Activated T-cell treated with anti-CD3 and anti-CD28 coated beads, Interleukin-2, amount 50 U/mL, for 72 hours (primary cell): ENCODE measurements around the gene OR6C70. TPM values are rescaled to one million over a fixed set of nuclear protein-coding genes. Genes with fewer than 3 reads are reported as not detected.
"Not testable (repeated sequence)": the region's sequence is repeated elsewhere in the genome, so short reads cannot be mapped to it uniquely, and the experiment has no call there.

ENCODE experiments used
- ATAC-seq, 2 donors: fragments of 150-1000 bp; cut with Tn5 transposase; replicated peaks in 1 of 2; 2 replicates each; pipeline ENCODE4 v1.10.0; 2021; ENCODE audit warnings: moderate library complexity in 2 of 2, mild to moderate bottlenecking in 1 of 2
- DNase-seq, 2 donors: peaks; one replicate each; pipeline ENCODE4 v3.0.0; 2021 to 2022; ENCODE audit warnings: mixed read lengths in 1 of 2
- H3K27ac Mint-ChIP-seq: one replicate; pipeline ENCODE4 v1.8.0; 2022; ENCODE audit warnings: mild to moderate bottlenecking, moderate library complexity, mixed read lengths
- H3K27me3 Mint-ChIP-seq: one replicate; pipeline ENCODE4 v1.8.0; 2022; ENCODE audit warnings: low read depth, mixed read lengths
- H3K36me3 Mint-ChIP-seq, 2 donors: one replicate each; pipeline ENCODE4 v1.8.0; 2022; ENCODE audit warnings: mixed read lengths in 2 of 2, mild to moderate bottlenecking in 1 of 2; ENCODE audit not compliant: insufficient read depth in 2 of 2
- H3K4me1 Mint-ChIP-seq: one replicate; pipeline ENCODE4 v1.8.0; 2022; ENCODE audit warnings: low read depth, mixed read lengths
- H3K4me3 Mint-ChIP-seq, 2 donors: one replicate each; pipeline ENCODE4 v1.8.0; 2022; ENCODE audit warnings: mild to moderate bottlenecking in 2 of 2, mixed read lengths in 2 of 2, moderate library complexity in 2 of 2
- H3K9me3 Mint-ChIP-seq, 2 donors: one replicate each; pipeline ENCODE4 v1.8.0; 2022; ENCODE audit warnings: mixed read lengths in 2 of 2
- total RNA-seq, 2 donors: library from RNA; stranded (reverse); gene quantifications; one replicate each; pipeline ENCODE4 v1.2.3, GENCODE V29; 2022

OR6C70 gene
- under 1 TPM in 1 of 2 donors, not detected in 1; 0.26 TPM for total RNA-seq

- Mint-ChIP-seq H3K27me3 (peaks cover 18% of the 10 kb centered on the region), H3K27ac (no peak within 1 kb of the TSS), H3K36me3 (no peaks in the 10 kb centered on the region), H3K9me3 (no peaks in the 10 kb centered on the region), H3K4me3 (no peak within 1 kb of the TSS), H3K4me1 (no peaks in the 10 kb centered on the region)
- DNase-seq (no peak), ATAC-seq (no peak)
Observed at GRCh38 chr12:55470088-55470829, at the start of gene OR6C70. Gene OR6C70 (minus strand): TSS chr12:55470138. CDS start chr12:55470138, 0 bp downstream.

GRCh38 chr12:55516391-55516790 is 46.5 kb upstream of the OR6C70 start:
- Mint-ChIP-seq H3K9me3 (no peaks in the 10 kb centered on the region), H3K4me3 (no peak overlapping the region), H3K4me1 (no peaks in the 10 kb centered on the region), H3K27ac (no peak overlapping the region), H3K36me3 (no peaks in the 10 kb centered on the region), H3K27me3 (peaks cover 16% of the 10 kb centered on the region)
- no peak for DNase-seq
- no peak for ATAC-seq

- no peak for DNase-seq
- H3K27me3 Mint-ChIP-seq = peaks cover 16% of the 10 kb centered on the region
- H3K4me1 Mint-ChIP-seq = no peaks in the 10 kb centered on the region
- no peak overlapping the region for H3K4me3 Mint-ChIP-seq
- no peaks in the 10 kb centered on the region for H3K36me3 Mint-ChIP-seq
- H3K9me3 Mint-ChIP-seq = no peaks in the 10 kb centered on the region
- ATAC-seq = no peak
- H3K27ac Mint-ChIP-seq = no peak overlapping the region
Observed at GRCh38 chr12:55515696-55516095, 45.8 kb upstream of the OR6C70 start.

GRCh38 chr12:55501601-55502000 is 31.7 kb upstream of the OR6C70 start:
- ATAC-seq = no peak
- peaks cover 15% of the 10 kb centered on the region for H3K27me3 Mint-ChIP-seq
- no peaks in the 10 kb centered on the region for H3K9me3 Mint-ChIP-seq
- no peaks in the 10 kb centered on the region for H3K4me1 Mint-ChIP-seq
- DNase-seq = no peak
- H3K27ac Mint-ChIP-seq = no peak overlapping the region
- H3K36me3 Mint-ChIP-seq = no peaks in the 10 kb centered on the region
- H3K4me3 Mint-ChIP-seq = no peak overlapping the region

- Mint-ChIP-seq H3K4me1 (no peaks in the 10 kb centered on the region), H3K27ac (no peak overlapping the region), H3K4me3 (no peak overlapping the region), H3K27me3 (peaks cover 32% of the 10 kb centered on the region), H3K36me3 (no peaks in the 10 kb centered on the region), H3K9me3 (no peaks in the 10 kb centered on the region)
- DNase-seq (no peak), ATAC-seq (no peak)
Observed at GRCh38 chr12:55499810-55500252, 29.9 kb upstream of the OR6C70 start.

- Mint-ChIP-seq H3K27ac (no peak overlapping the region), H3K4me3 (no peak overlapping the region), H3K9me3 (no peaks in the 10 kb centered on the region), H3K36me3 (no peaks in the 10 kb centered on the region), H3K27me3 (peaks cover 32% of the 10 kb centered on the region), H3K4me1 (no peaks in the 10 kb centered on the region)
- DNase-seq (no peak), ATAC-seq (no peak)
Observed at GRCh38 chr12:55499231-55499630, 29.3 kb upstream of the OR6C70 start.

GRCh38 chr12:55495490-55495889 is 25.6 kb upstream of the OR6C70 start:
- no peak for DNase-seq

GRCh38 chr12:55492078-55492477 is 22.1 kb upstream of the OR6C70 start, which contains the start of gene OR6C68:
Gene OR6C68 (plus strand): TSS chr12:55492378. CDS start chr12:55492378, 0 bp downstream.
- peaks cover 24% of the 10 kb centered on the region for H3K27me3 Mint-ChIP-seq
- H3K36me3 Mint-ChIP-seq = no peaks in the 10 kb centered on the region
- no peak for ATAC-seq

More at GRCh38 chr12:55495490-55495889, 25.6 kb upstream of the OR6C70 start:
- ATAC-seq = no peak
- no peaks in the 10 kb centered on the region for H3K9me3 Mint-ChIP-seq
- no peaks in the 10 kb centered on the region for H3K4me1 Mint-ChIP-seq
- no peak overlapping the region for H3K4me3 Mint-ChIP-seq
- peaks cover 29% of the 10 kb centered on the region for H3K27me3 Mint-ChIP-seq
- H3K27ac Mint-ChIP-seq = no peak overlapping the region
- no peaks in the 10 kb centered on the region for H3K36me3 Mint-ChIP-seq

GRCh38 chr12:55484284-55484683 is 14.3 kb upstream of the OR6C70 start:
- DNase-seq, H3K4me3 Mint-ChIP-seq, ATAC-seq, H3K27ac Mint-ChIP-seq, H3K9me3 Mint-ChIP-seq, H3K4me1 Mint-ChIP-seq, H3K36me3 Mint-ChIP-seq: not testable (repeated sequence)
- H3K27me3 Mint-ChIP-seq = peaks cover 13% of the 10 kb centered on the region

More at GRCh38 chr12:55492078-55492477, 22.1 kb upstream of the OR6C70 start, which contains the start of gene OR6C68:
- Mint-ChIP-seq H3K4me1 (no peaks in the 10 kb centered on the region), H3K4me3 (no peak within 1 kb of the TSS), H3K9me3 (no peaks in the 10 kb centered on the region), H3K27ac (no peak within 1 kb of the TSS)
- DNase-seq = no peak

GRCh38 chr12:55479136-55479535 is 9.2 kb upstream of the OR6C70 start:
- peaks cover 18% of the 10 kb centered on the region for H3K27me3 Mint-ChIP-seq
- not testable (repeated sequence) for H3K4me1 Mint-ChIP-seq, H3K36me3 Mint-ChIP-seq, H3K9me3 Mint-ChIP-seq, ATAC-seq, DNase-seq, H3K4me3 Mint-ChIP-seq, H3K27ac Mint-ChIP-seq

- no peak overlapping the region for H3K27ac Mint-ChIP-seq
- H3K4me3 Mint-ChIP-seq = no peak overlapping the region
- DNase-seq (no peak), ATAC-seq (no peak)
- H3K27me3 Mint-ChIP-seq = peaks cover 24% of the 10 kb centered on the region
- H3K9me3 Mint-ChIP-seq = no peaks in the 10 kb centered on the region
- no peaks in the 10 kb centered on the region for H3K4me1 Mint-ChIP-seq
- no peaks in the 10 kb centered on the region for H3K36me3 Mint-ChIP-seq
Observed at GRCh38 chr12:55472264-55472663, 2.3 kb upstream of the OR6C70 start.

GRCh38 chr12:55469291-55469690 is 647 bp downstream of the OR6C70 start:
- no peak overlapping the region for H3K27ac Mint-ChIP-seq
- H3K36me3 Mint-ChIP-seq = no peaks in the 10 kb centered on the region
- peaks cover 18% of the 10 kb centered on the region for H3K27me3 Mint-ChIP-seq
- no peak for DNase-seq
- H3K4me1 Mint-ChIP-seq = no peaks in the 10 kb centered on the region
- no peak for ATAC-seq
- H3K9me3 Mint-ChIP-seq = no peaks in the 10 kb centered on the region
- no peak overlapping the region for H3K4me3 Mint-ChIP-seq

GRCh38 chr12:55467836-55468235 is 2.1 kb downstream of the OR6C70 start:
- H3K27me3 Mint-ChIP-seq = peaks cover 18% of the 10 kb centered on the region
- no peaks in the 10 kb centered on the region for H3K36me3 Mint-ChIP-seq
- no peak overlapping the region for H3K27ac Mint-ChIP-seq
- DNase-seq = no peak
- H3K4me1 Mint-ChIP-seq = no peaks in the 10 kb centered on the region
- peaks cover 0 to 3% of the 10 kb centered on the region in 2 donors for H3K9me3 Mint-ChIP-seq
- no peak overlapping the region for H3K4me3 Mint-ChIP-seq
- ATAC-seq = no peak

- peaks cover 24% of the 10 kb centered on the region for H3K27me3 Mint-ChIP-seq
- H3K4me3 Mint-ChIP-seq, ATAC-seq, H3K27ac Mint-ChIP-seq, H3K4me1 Mint-ChIP-seq, H3K9me3 Mint-ChIP-seq, H3K36me3 Mint-ChIP-seq, DNase-seq: not testable (repeated sequence)
Observed at GRCh38 chr12:55464926-55465325, 5.0 kb downstream of the OR6C70 start.
